Mucosa of descending colon (tissue), 3 donors: Measurements from ENCODE around the gene CPS1. TPM values are rescaled to one million over a fixed set of nuclear protein-coding genes. Genes with fewer than 3 reads are reported as not detected.

Experiments used
- ATAC-seq: fragments of 200-7000 bp; cut with Tn5 transposase; one replicate; pipeline ENCODE4 v1.9.1; 2020; ENCODE audit warnings: mild to moderate bottlenecking, moderate library complexity
- DNase-seq, 3 donors: peaks; one replicate each; pipeline ENCODE4 v3.0.0-alpha.2; 2020
- H3K36me3 ChIP-seq: fragments of 200-600 bp; one replicate; pipeline ENCODE4 v1.8.0; 2021; ENCODE audit warnings: low read depth, mild to moderate bottlenecking
- H3K4me1 ChIP-seq: fragments of 200-600 bp; one replicate; pipeline ENCODE4 v1.8.0; 2021; ENCODE audit warnings: low read depth, mild to moderate bottlenecking
- H3K4me3 ChIP-seq: fragments of 200-600 bp; one replicate; pipeline ENCODE4 v1.8.0; 2021; ENCODE audit warnings: mild to moderate bottlenecking
- H3K9me3 ChIP-seq: fragments of 200-600 bp; one replicate; pipeline ENCODE4 v1.8.0; 2021; ENCODE audit warnings: mild to moderate bottlenecking
- intact Hi-C, 2 donors: fragments of 100-400 bp; cut with DNase I in 1 of 2; cut with micrococcal nuclease in 1 of 2; formaldehyde crosslinking; loops; one replicate each; pipeline versions ENCODE4 v1.11.0 to v1.11.1; 2022; cut with DNase I, micrococcal nuclease
- total RNA-seq, 3 donors: library from RNA; stranded (reverse); fragmentation: NEBNext Ultra II Directional in 2 of 3; extraction: Animal tissue kit (Norgen Biotek cat#: 25700) in 2 of 3; gene quantifications; one replicate each; pipeline versions ENCODE4 v1.2.1 to v1.2.4, GENCODE V29; 2021 to 2023
- TF ChIP-seq, protein P1 (sequence below): fragments of 200-600 bp; IDR thresholded peaks from one replicate; pipeline ENCODE4 v1.8.0; 2022; ENCODE audit warnings: antibody characterized with exemption, mild to moderate bottlenecking
- donor health status: DM: no; HTN: no; CAD: no; lungs with moderate emphysema.
- donor health status: DM: no; HTN: no; CAD: no.
- donor health status: DM: no; HTN: yes; CAD: no.

Gene CPS1
- total RNA-seq, 3 donors from 2014 or later = 0.29 to 1.5 (median 0.99) TPM

DNA sequence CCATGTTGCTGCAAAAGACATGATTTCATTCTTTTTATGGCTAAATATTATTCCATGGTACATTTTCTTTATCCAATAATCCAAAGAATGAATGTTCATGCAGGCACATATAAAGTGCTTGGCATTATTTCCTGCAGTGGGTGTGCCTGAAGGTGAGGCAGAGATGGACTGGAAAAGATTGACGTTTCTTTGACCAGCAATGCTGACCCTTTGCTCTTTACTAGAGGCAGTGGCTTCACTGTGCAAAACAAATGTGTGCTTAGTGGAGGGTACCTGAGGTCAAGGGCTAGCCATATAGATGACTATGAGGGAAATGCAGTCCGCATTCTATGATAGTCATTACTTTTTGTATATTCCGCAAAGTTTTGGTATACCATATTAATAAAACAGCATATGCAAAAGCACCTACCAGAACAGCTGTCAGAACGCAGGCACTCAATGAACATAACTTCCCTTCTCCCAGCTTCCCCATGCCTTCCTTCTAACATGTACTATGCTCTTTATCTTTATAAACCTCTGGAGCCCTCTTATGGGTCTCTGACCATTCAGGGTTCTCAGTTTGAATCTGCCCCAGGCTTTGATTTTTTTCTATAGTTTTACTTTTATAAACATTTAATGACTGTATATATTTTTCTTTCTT is 32.6 kb upstream of the CPS1 start:
- no peaks in the 10 kb centered on the region for H3K4me1 ChIP-seq
- H3K36me3 ChIP-seq = no peaks in the 10 kb centered on the region
- no peak for ATAC-seq
- intact Hi-C loops = no loop called here
- no peaks in the 10 kb centered on the region for H3K9me3 ChIP-seq
- no peak overlapping the region for H3K4me3 ChIP-seq
- TF ChIP-seq, protein P1, sequence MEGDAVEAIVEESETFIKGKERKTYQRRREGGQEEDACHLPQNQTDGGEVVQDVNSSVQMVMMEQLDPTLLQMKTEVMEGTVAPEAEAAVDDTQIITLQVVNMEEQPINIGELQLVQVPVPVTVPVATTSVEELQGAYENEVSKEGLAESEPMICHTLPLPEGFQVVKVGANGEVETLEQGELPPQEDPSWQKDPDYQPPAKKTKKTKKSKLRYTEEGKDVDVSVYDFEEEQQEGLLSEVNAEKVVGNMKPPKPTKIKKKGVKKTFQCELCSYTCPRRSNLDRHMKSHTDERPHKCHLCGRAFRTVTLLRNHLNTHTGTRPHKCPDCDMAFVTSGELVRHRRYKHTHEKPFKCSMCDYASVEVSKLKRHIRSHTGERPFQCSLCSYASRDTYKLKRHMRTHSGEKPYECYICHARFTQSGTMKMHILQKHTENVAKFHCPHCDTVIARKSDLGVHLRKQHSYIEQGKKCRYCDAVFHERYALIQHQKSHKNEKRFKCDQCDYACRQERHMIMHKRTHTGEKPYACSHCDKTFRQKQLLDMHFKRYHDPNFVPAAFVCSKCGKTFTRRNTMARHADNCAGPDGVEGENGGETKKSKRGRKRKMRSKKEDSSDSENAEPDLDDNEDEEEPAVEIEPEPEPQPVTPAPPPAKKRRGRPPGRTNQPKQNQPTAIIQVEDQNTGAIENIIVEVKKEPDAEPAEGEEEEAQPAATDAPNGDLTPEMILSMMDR = no peak
- no peak for DNase-seq

DNA sequence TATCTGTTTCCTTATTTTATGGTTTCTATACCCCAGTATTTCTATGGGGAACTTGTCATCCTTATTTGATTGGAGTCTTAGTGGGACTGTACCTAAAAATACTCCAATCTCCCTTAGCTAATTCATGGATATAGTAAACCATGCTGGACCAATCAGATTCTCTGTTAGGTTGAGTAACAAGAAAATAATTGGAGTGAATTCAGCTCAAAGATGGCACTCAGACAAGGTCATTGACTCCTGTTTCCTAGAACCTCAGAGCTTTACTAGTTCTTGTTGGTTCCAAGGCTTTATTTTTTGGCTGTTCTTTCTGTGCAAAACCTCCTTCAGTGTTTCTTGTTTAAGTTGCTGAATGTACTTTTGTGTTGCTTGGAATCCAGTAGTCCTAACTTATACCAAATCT is 31.9 kb upstream of the CPS1 start:
- TF ChIP-seq, protein P1 = no peak
- Histone ChIP-seq H3K36me3 (no peaks in the 10 kb centered on the region), H3K9me3 (no peaks in the 10 kb centered on the region), H3K4me3 (no peak overlapping the region), H3K4me1 (no peaks in the 10 kb centered on the region)
- intact Hi-C loops = no loop called here
- no peak for ATAC-seq
- no peak for DNase-seq

DNA sequence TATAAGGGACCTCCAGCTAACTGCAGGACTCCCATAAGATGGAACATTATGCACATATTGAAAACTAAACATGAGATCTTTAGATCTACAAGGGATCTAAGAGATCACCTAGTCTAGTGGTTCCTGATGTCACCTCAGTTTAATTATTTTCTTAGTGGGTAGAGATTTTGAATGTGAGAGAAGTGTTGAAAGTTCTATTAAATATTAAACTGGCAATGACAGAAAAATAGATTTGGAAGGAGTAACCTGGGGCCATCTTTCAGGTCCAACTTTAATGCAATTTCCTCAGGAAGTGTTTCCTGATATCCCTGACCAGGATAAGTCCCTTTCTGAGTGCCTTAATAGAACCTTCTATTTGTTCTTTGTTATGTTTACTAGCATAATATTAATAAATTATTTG is 29.1 kb upstream of the CPS1 start:
- ATAC-seq (no peak), DNase-seq (no peak)
- intact Hi-C loops = no loop called here
- H3K36me3 ChIP-seq = no peaks in the 10 kb centered on the region
- no peak overlapping the region for H3K4me3 ChIP-seq
- H3K4me1 ChIP-seq = no peaks in the 10 kb centered on the region
- TF ChIP-seq, protein P1 = no peak
- no peaks in the 10 kb centered on the region for H3K9me3 ChIP-seq

DNA sequence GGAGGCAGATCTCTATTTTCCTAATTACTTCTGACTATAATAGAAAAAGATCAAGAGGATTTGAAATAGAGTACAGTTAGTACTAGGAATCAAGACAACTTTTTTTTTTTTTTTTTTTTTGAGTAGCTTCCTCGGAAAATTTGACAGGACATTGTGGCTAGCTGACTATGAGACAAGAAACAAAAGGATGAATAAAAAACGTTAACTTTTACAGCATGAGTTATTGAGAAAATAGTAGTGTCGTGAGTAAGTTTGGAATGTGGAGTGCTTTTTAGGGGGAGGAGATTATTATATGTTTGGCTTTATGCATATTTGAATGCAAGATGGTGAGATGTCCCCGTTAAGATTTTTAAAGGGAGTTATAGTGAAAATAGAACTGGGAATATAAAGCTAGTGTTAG is 27.7 kb upstream of the CPS1 start:
- no peaks in the 10 kb centered on the region for H3K9me3 ChIP-seq
- no peaks in the 10 kb centered on the region for H3K36me3 ChIP-seq
- TF ChIP-seq, protein P1 = no peak
- no peak for DNase-seq
- ATAC-seq = no peak
- no peaks in the 10 kb centered on the region for H3K4me1 ChIP-seq
- no peak overlapping the region for H3K4me3 ChIP-seq
- intact Hi-C loops = no loop called here

DNA sequence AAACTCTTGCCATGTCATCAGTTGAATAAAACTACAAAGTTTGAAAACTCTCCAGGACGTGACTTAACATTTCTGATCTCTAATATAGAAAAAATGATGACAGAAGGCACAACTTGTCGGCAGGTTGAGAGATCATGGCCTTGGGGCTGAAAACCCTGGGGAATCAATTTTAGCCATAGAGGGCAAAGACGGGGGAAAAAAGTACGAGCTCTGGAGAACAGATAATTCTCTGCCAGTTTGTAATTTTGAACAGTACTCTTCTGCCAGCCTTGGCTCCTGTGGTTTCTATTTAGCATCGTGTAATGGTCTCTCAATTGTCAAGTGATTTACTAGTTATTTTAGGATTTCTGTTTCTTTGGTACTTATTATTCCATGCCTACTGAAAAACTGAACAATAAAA is 25.3 kb upstream of the CPS1 start:
- no peak overlapping the region for H3K4me3 ChIP-seq
- intact Hi-C loops = no loop called here
- TF ChIP-seq, protein P1 = no peak
- H3K9me3 ChIP-seq = no peaks in the 10 kb centered on the region
- DNase-seq (no peak), ATAC-seq (no peak)
- no peaks in the 10 kb centered on the region for H3K4me1 ChIP-seq
- H3K36me3 ChIP-seq = no peaks in the 10 kb centered on the region

DNA sequence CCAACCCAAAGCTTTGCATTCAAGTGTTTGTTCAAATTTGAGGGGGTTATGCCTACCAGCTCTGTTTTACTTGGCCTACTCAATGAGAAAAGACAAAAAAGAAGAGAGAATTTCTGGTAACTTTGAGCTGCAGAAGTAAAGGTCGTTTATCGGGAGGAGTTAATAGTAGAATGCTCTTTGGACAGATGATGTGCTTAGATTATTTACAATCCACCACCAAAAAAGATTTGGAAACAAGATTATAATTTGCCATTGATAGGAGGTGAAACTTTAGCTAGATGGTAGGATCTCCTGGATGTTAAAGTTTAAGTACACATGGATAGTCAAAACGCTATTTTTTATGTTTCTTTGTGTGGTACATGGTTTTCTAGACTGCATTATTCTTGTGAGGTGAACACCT is 24.9 kb upstream of the CPS1 start:
- Histone ChIP-seq H3K4me3 (no peak overlapping the region), H3K36me3 (no peaks in the 10 kb centered on the region), H3K9me3 (no peaks in the 10 kb centered on the region), H3K4me1 (no peaks in the 10 kb centered on the region)
- intact Hi-C loops = no loop called here
- TF ChIP-seq, protein P1 = no peak
- ATAC-seq = no peak
- no peak for DNase-seq
